ENCODE data around the gene FHOD3. TPM values are rescaled to one million over a fixed set of nuclear protein-coding genes. Genes with fewer than 3 reads are reported as not detected.
A peak's percentile ranks its signal among the peaks of the same experiment; 100 is the strongest.

FHOD3 gene
- total and polyA plus RNA-seq, 2 experiments from 2014 or later = 2.7 to 8.7 TPM

DNA sequence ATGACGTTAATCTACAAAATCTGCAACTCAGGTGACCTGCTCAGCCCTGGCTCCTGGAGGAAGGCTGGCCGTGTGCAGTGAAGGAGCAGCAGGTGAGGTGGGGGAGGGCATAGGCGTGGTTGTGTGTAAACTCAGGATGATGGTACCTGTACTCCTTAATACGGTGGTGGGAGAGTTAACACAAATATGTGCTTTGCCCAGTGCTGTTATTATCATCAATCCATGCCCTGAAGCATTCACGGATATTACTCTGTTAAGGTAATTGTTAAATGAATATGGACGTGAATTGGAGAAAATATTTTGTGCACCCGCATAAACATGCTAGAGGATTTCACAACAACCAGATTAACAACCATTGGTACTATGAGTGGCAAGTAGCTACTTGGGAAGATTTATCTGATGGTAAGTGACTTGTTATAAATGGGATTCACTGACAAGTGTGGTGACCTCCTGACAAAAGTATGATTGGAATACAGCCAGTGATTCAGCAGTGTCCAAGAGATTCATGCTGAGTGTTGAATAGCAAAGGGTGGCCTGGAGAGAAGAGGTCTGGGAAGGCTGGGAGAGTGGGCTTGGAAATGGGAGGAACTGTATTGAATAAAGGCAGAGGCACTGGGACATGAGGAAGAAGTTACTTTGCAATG is 337.2 kb downstream of the FHOD3 start (continued):
- TF ChIP-seq, protein P1, sequence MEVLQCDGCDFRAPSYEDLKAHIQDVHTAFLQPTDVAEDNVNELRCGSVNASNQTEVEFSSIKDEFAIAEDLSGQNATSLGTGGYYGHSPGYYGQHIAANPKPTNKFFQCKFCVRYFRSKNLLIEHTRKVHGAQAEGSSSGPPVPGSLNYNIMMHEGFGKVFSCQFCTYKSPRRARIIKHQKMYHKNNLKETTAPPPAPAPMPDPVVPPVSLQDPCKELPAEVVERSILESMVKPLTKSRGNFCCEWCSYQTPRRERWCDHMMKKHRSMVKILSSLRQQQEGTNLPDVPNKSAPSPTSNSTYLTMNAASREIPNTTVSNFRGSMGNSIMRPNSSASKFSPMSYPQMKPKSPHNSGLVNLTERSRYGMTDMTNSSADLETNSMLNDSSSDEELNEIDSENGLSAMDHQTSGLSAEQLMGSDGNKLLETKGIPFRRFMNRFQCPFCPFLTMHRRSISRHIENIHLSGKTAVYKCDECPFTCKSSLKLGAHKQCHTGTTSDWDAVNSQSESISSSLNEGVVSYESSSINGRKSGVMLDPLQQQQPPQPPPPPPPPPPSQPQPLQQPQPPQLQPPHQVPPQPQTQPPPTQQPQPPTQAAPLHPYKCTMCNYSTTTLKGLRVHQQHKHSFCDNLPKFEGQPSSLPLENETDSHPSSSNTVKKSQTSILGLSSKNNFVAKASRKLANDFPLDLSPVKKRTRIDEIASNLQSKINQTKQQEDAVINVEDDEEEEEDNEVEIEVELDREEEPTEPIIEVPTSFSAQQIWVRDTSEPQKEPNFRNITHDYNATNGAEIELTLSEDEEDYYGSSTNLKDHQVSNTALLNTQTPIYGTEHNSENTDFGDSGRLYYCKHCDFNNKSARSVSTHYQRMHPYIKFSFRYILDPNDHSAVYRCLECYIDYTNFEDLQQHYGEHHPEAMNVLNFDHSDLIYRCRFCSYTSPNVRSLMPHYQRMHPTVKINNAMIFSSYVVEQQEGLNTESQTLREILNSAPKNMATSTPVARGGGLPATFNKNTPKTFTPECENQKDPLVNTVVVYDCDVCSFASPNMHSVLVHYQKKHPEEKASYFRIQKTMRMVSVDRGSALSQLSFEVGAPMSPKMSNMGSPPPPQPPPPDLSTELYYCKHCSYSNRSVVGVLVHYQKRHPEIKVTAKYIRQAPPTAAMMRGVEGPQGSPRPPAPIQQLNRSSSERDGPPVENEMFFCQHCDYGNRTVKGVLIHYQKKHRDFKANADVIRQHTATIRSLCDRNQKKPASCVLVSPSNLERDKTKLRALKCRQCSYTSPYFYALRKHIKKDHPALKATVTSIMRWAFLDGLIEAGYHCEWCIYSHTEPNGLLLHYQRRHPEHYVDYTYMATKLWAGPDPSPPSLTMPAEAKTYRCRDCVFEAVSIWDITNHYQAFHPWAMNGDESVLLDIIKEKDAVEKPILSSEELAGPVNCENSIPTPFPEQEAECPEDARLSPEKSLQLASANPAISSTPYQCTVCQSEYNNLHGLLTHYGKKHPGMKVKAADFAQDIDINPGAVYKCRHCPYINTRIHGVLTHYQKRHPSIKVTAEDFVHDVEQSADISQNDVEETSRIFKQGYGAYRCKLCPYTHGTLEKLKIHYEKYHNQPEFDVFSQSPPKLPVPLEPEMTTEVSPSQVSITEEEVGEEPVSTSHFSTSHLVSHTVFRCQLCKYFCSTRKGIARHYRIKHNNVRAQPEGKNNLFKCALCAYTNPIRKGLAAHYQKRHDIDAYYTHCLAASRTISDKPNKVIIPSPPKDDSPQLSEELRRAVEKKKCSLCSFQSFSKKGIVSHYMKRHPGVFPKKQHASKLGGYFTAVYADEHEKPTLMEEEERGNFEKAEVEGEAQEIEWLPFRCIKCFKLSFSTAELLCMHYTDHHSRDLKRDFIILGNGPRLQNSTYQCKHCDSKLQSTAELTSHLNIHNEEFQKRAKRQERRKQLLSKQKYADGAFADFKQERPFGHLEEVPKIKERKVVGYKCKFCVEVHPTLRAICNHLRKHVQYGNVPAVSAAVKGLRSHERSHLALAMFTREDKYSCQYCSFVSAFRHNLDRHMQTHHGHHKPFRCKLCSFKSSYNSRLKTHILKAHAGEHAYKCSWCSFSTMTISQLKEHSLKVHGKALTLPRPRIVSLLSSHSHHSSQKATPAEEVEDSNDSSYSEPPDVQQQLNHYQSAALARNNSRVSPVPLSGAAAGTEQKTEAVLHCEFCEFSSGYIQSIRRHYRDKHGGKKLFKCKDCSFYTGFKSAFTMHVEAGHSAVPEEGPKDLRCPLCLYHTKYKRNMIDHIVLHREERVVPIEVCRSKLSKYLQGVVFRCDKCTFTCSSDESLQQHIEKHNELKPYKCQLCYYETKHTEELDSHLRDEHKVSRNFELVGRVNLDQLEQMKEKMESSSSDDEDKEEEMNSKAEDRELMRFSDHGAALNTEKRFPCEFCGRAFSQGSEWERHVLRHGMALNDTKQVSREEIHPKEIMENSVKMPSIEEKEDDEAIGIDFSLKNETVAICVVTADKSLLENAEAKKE (CRISPR knock-in tag; IDR thresholded peaks at IDR 0.05) = no peak
- TF ChIP-seq EZH2phosphoT487 (IDR thresholded peaks at IDR 0.05; ENCODE audit: unreplicated experiment) = no peak
- no peak for TF ChIP-seq EZH2 (IDR thresholded peaks at IDR 0.05; ENCODE audit: low read depth, unreplicated experiment)

DNA sequence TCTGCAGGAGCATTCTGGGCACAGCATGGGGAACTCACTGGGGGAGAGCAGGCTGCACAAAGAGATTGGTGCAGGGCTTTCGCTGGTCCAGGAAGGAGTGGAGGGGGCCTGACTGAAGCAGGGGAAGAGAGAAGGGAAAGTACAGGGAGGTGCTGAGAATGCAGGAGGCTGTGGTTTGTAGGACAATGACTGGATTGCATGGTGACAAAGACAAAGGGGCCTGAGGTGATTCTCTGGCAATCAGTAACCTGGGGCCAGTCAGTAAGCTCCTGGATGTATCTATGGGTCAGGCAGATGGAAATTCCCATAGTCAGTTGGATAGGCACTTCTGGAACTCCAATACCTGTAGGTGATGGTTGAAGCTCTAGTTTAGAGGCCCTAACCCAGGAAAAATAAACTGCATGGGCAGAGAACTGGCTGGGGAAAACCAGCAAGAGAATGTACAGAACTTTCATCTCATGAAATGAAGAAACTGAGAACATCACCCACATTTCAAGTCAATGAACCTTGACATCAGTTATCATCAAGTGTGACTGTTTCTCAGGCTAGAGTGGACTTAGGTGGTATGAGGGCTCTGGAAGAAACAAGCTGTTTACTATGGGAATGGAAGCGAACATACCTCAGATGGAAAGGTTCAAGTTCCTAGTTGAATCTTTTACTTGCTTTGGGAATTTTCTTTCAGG is 338.0 kb downstream of the FHOD3 start:
- Histone ChIP-seq H2AFZ (no peak overlapping the region), H3K27me3 (ENCODE audit: insufficient read depth) (no peaks in the 10 kb centered on the region), H3K4me1 (ENCODE audit: insufficient read depth) (peaks cover 12% of the 10 kb centered on the region; the same call in 1 of the 2 replicates), H3K36me3 (ENCODE audit: insufficient read depth) (no peaks in the 10 kb centered on the region), H3F3A (replicated peaks; ENCODE audit: low read depth) (no peaks in the 10 kb centered on the region), H3K4me3 (no peak overlapping the region), H3K9me2 (ENCODE audit: insufficient read depth) (no peaks in the 10 kb centered on the region), H3K79me2 (replicated peaks; ENCODE audit: insufficient read depth) (no peaks in the 10 kb centered on the region), H3K27ac (ENCODE audit: low read depth) (no peak overlapping the region), H3K4me2 (no peak overlapping the region), H4K20me1 (replicated peaks; ENCODE audit: insufficient read depth) (no peaks in the 10 kb centered on the region)
- DNase-seq (ENCODE audit: low spot score) (no peak), ATAC-seq (peak; percentile 59)
- Mint-ChIP-seq H3K27ac (no peak overlapping the region), H3K9me3 (no peaks in the 10 kb centered on the region), H3K4me1 (peaks cover 21% of the 10 kb centered on the region), H3K4me3 (no peak overlapping the region), H3K36me3 (ENCODE audit: low read depth) (no peaks in the 10 kb centered on the region), H3K27me3 (ENCODE audit: insufficient read depth, low read depth, poor library complexity) (no peaks in the 10 kb centered on the region)
- TF ChIP-seq CREB1 (CRISPR knock-in tag; IDR thresholded peaks at IDR 0.05; ENCODE audit: low read depth) = no peak
- no peak for TF ChIP-seq POLR2AphosphoS5 (IDR thresholded peaks at IDR 0.05; ENCODE audit: low read depth)
- TF ChIP-seq, protein P1 (CRISPR knock-in tag; IDR thresholded peaks at IDR 0.05) = 0 out of 2 replicates have a peak, but pooled peaks have one; percentile 20
- no peak for TF ChIP-seq EZH2phosphoT487 (IDR thresholded peaks at IDR 0.05; ENCODE audit: unreplicated experiment)
- TF ChIP-seq JUNB (IDR thresholded peaks at IDR 0.05; ENCODE audit: unreplicated experiment) = no peak
- TF ChIP-seq ZNF114 (CRISPR knock-in tag; IDR thresholded peaks at IDR 0.05) = no peak
- TF ChIP-seq NANOG (IDR thresholded peaks at IDR 0.05; ENCODE audit: borderline replicate concordance) = no peak
